ENCODE results near the gene RPS26.

RPS26 gene

GRCh38 chr12:56031987-56032386 lies 9.7 kb upstream of the RPS26 start:
- Histone ChIP-seq H3K9ac (ENCODE audit: low read length) (no peak overlapping the region), H3K4me1 (ENCODE audit: low read length) (no peaks in the 10 kb centered on the region), H3K79me2 (ENCODE audit: low read length) (no peaks in the 10 kb centered on the region), H3K4me3 (ENCODE audit: low read length) (no peak overlapping the region), H3K4me2 (ENCODE audit: low read depth, low read length) (no peak overlapping the region), H3F3A (ENCODE audit: insufficient read depth, low read length) (no peaks in the 10 kb centered on the region), H3K36me3 (replicated peaks; ENCODE audit: insufficient read depth, low read length) (no peaks in the 10 kb centered on the region), H4K20me1 (ENCODE audit: insufficient read depth, low read length) (no peaks in the 10 kb centered on the region), H3K9me3 (replicated peaks; ENCODE audit: insufficient read depth, low read length) (no peaks in the 10 kb centered on the region), H3K27ac (ENCODE audit: low read length) (no peak overlapping the region), H3K27me3 (replicated peaks; ENCODE audit: insufficient read depth, low read length) (no peaks in the 10 kb centered on the region), H2AFZ (ENCODE audit: low read length) (no peak overlapping the region), H3K9me2 (replicated peaks; ENCODE audit: insufficient read depth, low read length) (no peaks in the 10 kb centered on the region)
- DNase-seq = no peak
- TF ChIP-seq CTCF (IDR thresholded peaks at IDR 0.05; ENCODE audit: low read length) = no peak

- no peak for TF ChIP-seq EZH2phosphoT487 (IDR thresholded peaks at IDR 0.05; ENCODE audit: low read length)
- no peak for TF ChIP-seq EZH2 (optimal IDR thresholded peaks at IDR 0.05; ENCODE audit: low read depth, low read length)
- TF ChIP-seq CTCF (IDR thresholded peaks at IDR 0.05; ENCODE audit: low read length) = no peak
- Histone ChIP-seq H3K9ac (ENCODE audit: low read length) (no peak overlapping the region), H3K9me3 (replicated peaks; ENCODE audit: insufficient read depth, low read length) (no peaks in the 10 kb centered on the region), H3K27ac (ENCODE audit: low read length) (no peak overlapping the region), H3K27me3 (replicated peaks; ENCODE audit: insufficient read depth, low read length) (no peaks in the 10 kb centered on the region), H4K20me1 (ENCODE audit: insufficient read depth, low read length) (no peaks in the 10 kb centered on the region), H3K79me2 (ENCODE audit: low read length) (no peaks in the 10 kb centered on the region), H2AFZ (ENCODE audit: low read length) (no peak overlapping the region), H3K36me3 (replicated peaks; ENCODE audit: insufficient read depth, low read length) (no peaks in the 10 kb centered on the region), H3F3A (ENCODE audit: insufficient read depth, low read length) (no peaks in the 10 kb centered on the region), H3K4me1 (ENCODE audit: low read length) (no peaks in the 10 kb centered on the region), H3K4me2 (ENCODE audit: low read depth, low read length) (no peak overlapping the region), H3K9me2 (replicated peaks; ENCODE audit: insufficient read depth, low read length) (no peaks in the 10 kb centered on the region), H3K4me3 (ENCODE audit: low read length) (no peak overlapping the region)
- no peak for DNase-seq
Measured at GRCh38 chr12:56034586-56035332, 7.0 kb upstream of the RPS26 start.

DNA sequence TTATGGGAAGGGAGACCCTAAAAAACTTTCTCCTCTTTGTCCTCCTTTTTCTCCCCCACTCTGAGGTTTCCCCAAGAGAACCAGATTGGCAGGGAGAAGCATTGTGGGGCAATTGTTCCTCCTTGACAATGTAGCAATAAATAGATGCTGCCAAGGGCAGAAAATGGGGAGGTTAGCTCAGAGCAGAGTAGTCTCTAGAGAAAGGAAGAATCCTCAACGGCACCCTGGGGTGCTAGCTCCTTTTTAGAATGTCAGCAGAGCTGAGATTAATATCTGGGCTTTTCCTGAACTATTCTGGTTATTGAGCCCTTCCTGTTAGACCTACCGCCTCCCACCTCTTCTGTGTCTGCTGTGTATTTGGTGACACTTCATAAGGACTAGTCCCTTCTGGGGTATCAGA lies 4.6 kb upstream of the RPS26 start:
- Histone ChIP-seq H3K27ac (ENCODE audit: low read length) (no peak overlapping the region), H3K9ac (ENCODE audit: low read length) (no peak overlapping the region), H3F3A (ENCODE audit: insufficient read depth, low read length) (peaks cover 4% of the 10 kb centered on the region; the same call in 1 of the 2 replicates), H3K9me3 (replicated peaks; ENCODE audit: insufficient read depth, low read length) (no peaks in the 10 kb centered on the region), H3K27me3 (replicated peaks; ENCODE audit: insufficient read depth, low read length) (no peaks in the 10 kb centered on the region), H3K4me1 (ENCODE audit: low read length) (no peaks in the 10 kb centered on the region), H3K4me3 (ENCODE audit: low read length) (no peak overlapping the region), H4K20me1 (ENCODE audit: insufficient read depth, low read length) (no peaks in the 10 kb centered on the region), H3K4me2 (ENCODE audit: low read depth, low read length) (no peak overlapping the region), H3K9me2 (replicated peaks; ENCODE audit: insufficient read depth, low read length) (no peaks in the 10 kb centered on the region), H3K36me3 (replicated peaks; ENCODE audit: insufficient read depth, low read length) (no peaks in the 10 kb centered on the region), H2AFZ (ENCODE audit: low read length) (no peak overlapping the region), H3K79me2 (ENCODE audit: low read length) (peaks cover 4% of the 10 kb centered on the region)
- TF ChIP-seq EZH2 (optimal IDR thresholded peaks at IDR 0.05; ENCODE audit: low read depth, low read length) (no peak), CTCF (IDR thresholded peaks at IDR 0.05; ENCODE audit: low read length) (no peak), EZH2phosphoT487 (IDR thresholded peaks at IDR 0.05; ENCODE audit: low read length) (no peak)
- no peak for DNase-seq

All from MM.1S (cell line).